Spleen (tissue), 13 donors: ENCODE data around the gene GALT. TPM values are rescaled to one million over a fixed set of nuclear protein-coding genes. Genes with fewer than 3 reads are reported as not detected.

Experiments used
- DNase-seq: peaks from one replicate; pipeline ENCODE4 v3.0.0-alpha.2; 2020
- H3K27ac ChIP-seq, 8 donors: fragments of 200-600 bp; sonication (generic) in 7 of 8; 1 replicate in 4 of 8; 2 replicates in 4 of 8; pipeline versions ENCODE4 v1.5.0 to v1.8.0; 2016 to 2021; ENCODE audit warnings: inconsistent platforms in 4 of 8, mild to moderate bottlenecking in 4 of 8, moderate library complexity in 1 of 8
- H3K27me3 ChIP-seq, 7 donors: fragments of 200-600 bp; sonication (generic) in 6 of 7; replicated peaks in 1 of 7; 1 replicate in 4 of 7; 2 replicates in 3 of 7; pipeline versions ENCODE4 v1.5.0 to v1.8.0; 2016 to 2021; ENCODE audit warnings: inconsistent platforms in 3 of 7, mild to moderate bottlenecking in 1 of 7
- H3K36me3 ChIP-seq, 6 donors: fragments of 200-600 bp; sonication (generic) in 5 of 6; 1 replicate in 4 of 6; 2 replicates in 2 of 6; pipeline versions ENCODE4 v1.5.0 to v1.8.0; 2016 to 2021; ENCODE audit warnings: inconsistent platforms in 2 of 6
- H3K4me1 ChIP-seq, 6 donors: fragments of 200-600 bp; sonication (generic) in 5 of 6; 1 replicate in 3 of 6; 2 replicates in 3 of 6; pipeline versions ENCODE4 v1.5.0 to v1.8.0; 2016 to 2021; ENCODE audit warnings: inconsistent platforms in 3 of 6
- H3K4me3 ChIP-seq, 8 donors: fragments of 200-600 bp; sonication (generic) in 7 of 8; 1 replicate in 4 of 8; 2 replicates in 4 of 8; pipeline versions ENCODE4 v1.5.0 to v1.8.0; 2016 to 2021; ENCODE audit warnings: inconsistent platforms in 4 of 8, mild to moderate bottlenecking in 4 of 8, moderate library complexity in 2 of 8
- H3K9me3 ChIP-seq, 8 donors: fragments of 200-600 bp; sonication (generic) in 7 of 8; 1 replicate in 4 of 8; 2 replicates in 4 of 8; pipeline versions ENCODE4 v1.5.0 to v1.8.0; 2016 to 2021; ENCODE audit warnings: inconsistent platforms in 4 of 8
- POLR2A ChIP-seq, 3 donors: fragments of 450-650 bp; IDR thresholded peaks; one replicate each; pipeline ENCODE4 v1.5.1; 2017; ENCODE audit warnings: antibody characterized with exemption in 3 of 3, mild to moderate bottlenecking in 1 of 3
- POLR2AphosphoS5 ChIP-seq, 3 donors: sonication (generic); formaldehyde crosslinking; IDR thresholded peaks; one replicate each; pipeline ENCODE4 v1.5.1; 2017; ENCODE audit warnings: antibody characterized with exemption in 3 of 3
- WGBS, 5 donors: extraction: QIAGEN DNeasy Blood & Tissue Kit in 3 of 5; methylation state at CpG; one replicate each; pipeline versions ENCODE4 v1.1.5 to v1.1.7; 2013 to 2018; 5-methylcytosine and 5-hydroxymethylcytosine counted together
- intact Hi-C: fragments of 100-400 bp; cut with DNase I; formaldehyde crosslinking; loops from one replicate; pipeline ENCODE4 v1.15.0; 2023; ENCODE audit warnings: low total_unique reads
- long read RNA-seq, 2 donors: transcript quantifications; one replicate each; lab custom pipeline, GENCODE V29; 2026
- polyA plus RNA-seq, 3 donors: library from polyadenylated mRNA; stranded (reverse); fragments of 200-250 nt; gene quantifications; one replicate each; pipeline ENCODE4 v1.2.1, GENCODE V29; 2013
- total RNA-seq, 7 donors: library from RNA; depleted of rRNA in 3 of 7; stranded (reverse); fragments of >200 nt in 3 of 7; fragmentation: NEBNext Ultra II Directional in 4 of 7; extraction: Animal tissue kit (Norgen Biotek cat#: 25700) in 4 of 7; gene quantifications; one replicate each; pipeline versions ENCODE4 v1.1.0 to v1.2.1, GENCODE V29; 2016 to 2021
- TF ChIP-seq, protein P1 (sequence below), 11 experiments: fragments of 200-600 bp in 7 of 11; fragments of 450-650 bp in 4 of 11; sonication (generic) in 4 of 11; IDR thresholded peaks in 8 of 11; conservative IDR thresholded peaks in 3 of 11; 1 replicate in 7 of 11; 2 replicates in 4 of 11; pipeline versions ENCODE4 v1.4.0 to v1.8.0; 2016 to 2021; ENCODE audit warnings: antibody characterized with exemption in 11 of 11, inconsistent platforms in 4 of 11, mild to moderate bottlenecking in 1 of 11
- donor health status: healthy with polysubstance abuse.
- donor health status: DM: no; HTN: no; CAD: no; lungs with moderate emphysema.
- donor health status: DM: no; HTN: no; CAD: no.
- donor health status: Bipolar disorder and iron deficiency.
- donor health status: healthy.
- donor health status: DM: no; HTN: no; CAD: no.
- donor health status: DM: yes; HTN: yes; CAD: no.

The GALT gene
- 100 to 1,000 TPM in 1 of 7 donors, 10 to 100 TPM in 6; 56.6 to 101 (median 78.9) TPM for total RNA-seq
- polyA plus RNA-seq, result 10 to 100 TPM; 32.1 to 74.4 (median 55.1) TPM
- long read RNA-seq, donor 1, transcript GALT-201 (11 exons, 1,768 nt), result minor isoform, 9 of 25 reads
- long read RNA-seq, donor 1, transcript GALT-210 (2 exons, 858 nt), result major isoform, 10 of 25 reads
- long read RNA-seq, donor 1, partial matches to known transcripts, result 5 of 25 reads
- long read RNA-seq, donor 1, other reads (novel, unspliced or antisense), result 0 of 25 reads
- long read RNA-seq, donor 2, partial matches to known transcripts, result 0 of 8 reads
- long read RNA-seq, donor 2, other reads (novel, unspliced or antisense), result 0 of 8 reads

DNA sequence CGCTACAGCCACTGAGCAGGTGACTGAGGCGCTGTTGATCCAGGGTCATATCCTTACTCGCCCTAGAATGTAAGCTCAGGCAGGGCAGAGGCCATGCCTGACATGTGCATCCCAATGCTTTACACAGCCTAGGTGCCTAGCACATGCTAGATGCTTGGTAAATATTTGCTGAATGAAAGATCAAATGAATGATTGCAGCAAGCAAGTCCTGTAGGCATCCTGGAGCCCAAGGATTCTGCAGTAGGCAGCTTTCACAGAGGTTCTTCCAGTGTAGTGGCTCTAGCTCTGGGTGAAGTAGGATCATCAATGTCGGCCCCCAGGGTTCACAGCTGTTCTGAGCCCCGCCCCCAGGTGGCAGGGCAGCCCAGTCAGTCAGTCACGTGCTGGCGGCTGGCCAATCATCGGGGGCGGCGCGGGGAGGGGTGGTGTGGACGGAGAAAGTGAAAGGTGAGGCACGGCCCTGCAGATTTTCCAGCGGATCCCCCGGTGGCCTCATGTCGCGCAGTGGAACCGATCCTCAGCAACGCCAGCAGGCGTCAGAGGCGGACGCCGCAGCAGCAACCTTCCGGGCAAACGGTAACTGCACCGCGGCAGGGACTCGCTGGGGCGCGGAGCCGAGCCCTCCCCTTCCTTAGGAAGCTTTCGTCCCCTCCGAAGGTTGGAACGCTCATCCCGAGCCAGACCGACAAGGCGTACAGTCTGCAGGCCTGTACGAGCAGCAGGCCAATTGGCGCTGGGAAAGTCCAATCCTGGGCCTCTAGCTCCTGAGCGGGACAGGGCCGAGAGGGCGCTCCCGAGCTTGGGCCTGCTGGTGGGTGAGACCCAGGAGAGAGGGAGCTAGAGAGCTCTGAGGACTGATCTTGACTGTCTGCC is at the start of gene GALT:
TSS of gene GALT (plus strand) at position 465 of the 873 bp plus-strand sequence. CDS start at position 495, 30 bp downstream.
- Histone ChIP-seq H3K9me3 (no peaks in the 10 kb centered on the region), H3K27ac (peak within 1 kb of the TSS; percentile 83 to 95 (median 88)), H3K27me3 (no peaks in the 10 kb centered on the region), H3K4me3 (peak within 1 kb of the TSS; percentile 68 to 99 (median 90)), H3K36me3 (peaks cover 0 to 36% (median 25%) of the 10 kb centered on the region in 6 donors), H3K4me1 (peaks cover 17 to 52% (median 23%) of the 10 kb centered on the region in 6 donors)
- 6 to 9% (median 6%) methylated on average over 27 to 43 of the region's 43 CpGs for WGBS, 5 donors
- peak; percentile 80 to 90 (median 89) for TF ChIP-seq POLR2AphosphoS5 (IDR thresholded peaks at IDR 0.05)
- TF ChIP-seq POLR2A (IDR thresholded peaks at IDR 0.05), result no peak
- TF ChIP-seq, protein P1, sequence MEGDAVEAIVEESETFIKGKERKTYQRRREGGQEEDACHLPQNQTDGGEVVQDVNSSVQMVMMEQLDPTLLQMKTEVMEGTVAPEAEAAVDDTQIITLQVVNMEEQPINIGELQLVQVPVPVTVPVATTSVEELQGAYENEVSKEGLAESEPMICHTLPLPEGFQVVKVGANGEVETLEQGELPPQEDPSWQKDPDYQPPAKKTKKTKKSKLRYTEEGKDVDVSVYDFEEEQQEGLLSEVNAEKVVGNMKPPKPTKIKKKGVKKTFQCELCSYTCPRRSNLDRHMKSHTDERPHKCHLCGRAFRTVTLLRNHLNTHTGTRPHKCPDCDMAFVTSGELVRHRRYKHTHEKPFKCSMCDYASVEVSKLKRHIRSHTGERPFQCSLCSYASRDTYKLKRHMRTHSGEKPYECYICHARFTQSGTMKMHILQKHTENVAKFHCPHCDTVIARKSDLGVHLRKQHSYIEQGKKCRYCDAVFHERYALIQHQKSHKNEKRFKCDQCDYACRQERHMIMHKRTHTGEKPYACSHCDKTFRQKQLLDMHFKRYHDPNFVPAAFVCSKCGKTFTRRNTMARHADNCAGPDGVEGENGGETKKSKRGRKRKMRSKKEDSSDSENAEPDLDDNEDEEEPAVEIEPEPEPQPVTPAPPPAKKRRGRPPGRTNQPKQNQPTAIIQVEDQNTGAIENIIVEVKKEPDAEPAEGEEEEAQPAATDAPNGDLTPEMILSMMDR (IDR thresholded peaks at IDR 0.05 in 8 of 11, conservative IDR thresholded peaks at IDR 0.05 in 3 of 11), result peak in 9 of 11 experiments; percentile 28 to 71 (median 58)
- intact Hi-C loops, result no loop called here
- DNase-seq, result peak; percentile 99

DNA sequence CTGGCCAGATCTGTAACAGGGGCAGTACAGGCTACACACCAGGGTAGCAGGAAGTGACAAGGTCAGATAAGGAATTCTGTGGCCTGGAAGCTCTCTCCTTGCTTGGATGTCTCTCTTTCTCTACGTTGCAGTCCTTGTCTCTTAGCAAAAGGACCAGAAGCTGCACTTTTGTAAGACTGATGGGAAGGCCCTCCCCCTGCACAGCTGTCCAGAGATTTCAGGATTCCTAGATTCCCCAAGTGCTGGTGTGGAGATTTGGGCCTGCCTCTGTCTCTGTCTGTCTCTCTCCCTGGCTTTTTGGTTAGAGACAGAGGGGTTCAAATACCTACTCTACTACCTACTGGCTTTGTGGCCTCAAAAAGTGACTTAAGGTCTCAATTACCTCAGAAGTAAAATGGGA is 46.9 kb upstream of the GALT start:
- no peak for DNase-seq
- H3K36me3 ChIP-seq, result no peaks in the 10 kb centered on the region
- WGBS, 5 donors, result 33 to 63% (median 46%) methylated on average over 1 of the region's 1 CpG
- TF ChIP-seq, protein P1 (IDR thresholded peaks at IDR 0.05 in 8 of 11, conservative IDR thresholded peaks at IDR 0.05 in 3 of 11), result no peak
- TF ChIP-seq POLR2A (IDR thresholded peaks at IDR 0.05), result no peak
- TF ChIP-seq POLR2AphosphoS5 (IDR thresholded peaks at IDR 0.05), result no peak
- intact Hi-C loops, result loop anchor here (10.0 kb wide), 1 partner anchor 195 kb away; no protein-coding TSS in a partner anchor
- H3K27me3 ChIP-seq, result peaks cover 0 to 6% (median 0%) of the 10 kb centered on the region in 7 donors
- H3K9me3 ChIP-seq, result no peaks in the 10 kb centered on the region
- peaks cover 0 to 20% (median 3%) of the 10 kb centered on the region in 6 donors for H3K4me1 ChIP-seq
- H3K4me3 ChIP-seq, result no peak overlapping the region
- peak overlapping the region in 3 of 8 donors; percentile 8 to 65 (median 24) for H3K27ac ChIP-seq

DNA sequence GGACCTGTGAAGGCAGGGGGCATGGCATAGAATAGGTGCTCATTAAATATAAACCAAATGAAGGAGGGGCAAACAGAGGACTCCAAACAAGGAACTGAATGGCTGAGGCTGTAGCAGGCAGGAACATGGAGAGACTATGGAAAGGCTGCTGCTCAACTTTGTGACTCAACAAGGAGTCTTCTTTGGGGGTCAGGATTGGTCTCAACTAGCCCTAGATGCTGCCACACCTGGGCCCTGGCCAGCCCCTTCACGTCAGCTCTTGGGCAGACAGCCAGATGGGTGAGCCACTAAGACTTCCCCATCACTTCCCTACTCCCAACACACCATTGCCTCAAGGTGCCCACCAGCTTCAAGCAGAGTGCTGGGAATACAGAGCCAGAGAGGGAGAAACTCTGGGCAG is 45.6 kb upstream of the GALT start:
- 20 to 45% (median 39%) methylated on average over 1 of the region's 1 CpG for WGBS, 5 donors
- Histone ChIP-seq H3K4me3 (no peak overlapping the region), H3K27me3 (peaks cover 0 to 5% (median 0%) of the 10 kb centered on the region in 7 donors), H3K9me3 (no peaks in the 10 kb centered on the region), H3K4me1 (peaks cover 0 to 20% (median 3%) of the 10 kb centered on the region in 6 donors), H3K27ac (no peak overlapping the region), H3K36me3 (no peaks in the 10 kb centered on the region)
- no peak for DNase-seq
- no peak for TF ChIP-seq POLR2AphosphoS5 (IDR thresholded peaks at IDR 0.05)
- TF ChIP-seq, protein P1 (IDR thresholded peaks at IDR 0.05 in 8 of 11, conservative IDR thresholded peaks at IDR 0.05 in 3 of 11), result no peak
- TF ChIP-seq POLR2A (IDR thresholded peaks at IDR 0.05), result no peak
- intact Hi-C loops, result no loop called here
